HepG2 (cell line): ENCODE results near the gene ZNF483. TPM values are rescaled to one million over a fixed set of nuclear protein-coding genes. Genes with fewer than 3 reads are reported as not detected.

Source experiments
- ATAC-seq: fragments of 200-7000 bp; cut with Tn5 transposase; 3 replicates; pipeline ENCODE4 v1.9.1; 2020; ENCODE audit warnings: mild to moderate bottlenecking, moderate library complexity
- BruUV-seq: library from RNA; stranded (reverse); fragments of 400-500 nt; replicated peaks from 2 replicates; lab custom pipeline; 2021; lab: Mats Ljungman, UMichigan
- CTCF ChIA-PET: fragments of 300-600 bp; formaldehyde crosslinking; extraction: SDS; loops from one replicate; lab custom pipeline; 2021; ENCODE audit warnings: low total read pairs, inconsistent platforms, low intra/inter-chr PET ratio; lab: Yijun Ruan, JAX
- POLR2A ChIA-PET: fragments of 350-600 bp; sonication (Branson Sonifier 250); formaldehyde crosslinking; loops from one replicate; lab custom pipeline; 2020; ENCODE audit warnings: antibody characterized with exemption, inconsistent platforms; lab: Yijun Ruan, JAX
- DNase-seq: peaks from one replicate; pipeline ENCODE4 v3.0.0-alpha.2; 2015; ENCODE audit warnings: low spot score
- FAIRE-seq: peaks from 3 replicates; lab custom pipeline; 2011; peaks lifted over from hg19 to GRCh38; lab: Jason Lieb, UNC
- H2AFZ ChIP-seq: one replicate; pipeline ENCODE4 v1.6.1; 2011; ENCODE audit warnings: low read length, inconsistent platforms
- H3K27ac ChIP-seq: fragments of 300-600 bp; 3 replicates; pipeline ENCODE4 v1.8.0; 2011; ENCODE audit warnings: mixed run types, mild to moderate bottlenecking, mixed read lengths, low read length, inconsistent platforms; ENCODE audit not compliant: insufficient read depth; ENCODE audit errors: extremely low read length
- H3K27me3 ChIP-seq, 2 experiments: fragments of 200-600 bp in 1 of 2; 2 replicates in 1 of 2; 3 replicates in 1 of 2; pipeline versions ENCODE4 v1.6.0 to v1.8.0; 2011; ENCODE audit warnings: low read length in 2 of 2, mild to moderate bottlenecking in 2 of 2, moderate library complexity in 2 of 2, inconsistent platforms in 1 of 2; ENCODE audit not compliant: insufficient read depth in 2 of 2, control insufficient read depth in 1 of 2
- H3K36me3 ChIP-seq, 2 experiments: fragments of 200-600 bp in 1 of 2; replicated peaks in 1 of 2; 2 replicates in 1 of 2; 3 replicates in 1 of 2; pipeline versions ENCODE4 v1.5.1 to v1.8.0; 2011; ENCODE audit warnings: low read length in 2 of 2, inconsistent platforms in 1 of 2; ENCODE audit not compliant: insufficient read depth in 2 of 2, control insufficient read depth in 1 of 2
- H3K4me1 ChIP-seq: 2 replicates; pipeline ENCODE4 v1.5.1; 2012; ENCODE audit warnings: low read length, inconsistent platforms; ENCODE audit not compliant: insufficient read depth
- H3K4me2 ChIP-seq: 2 replicates; pipeline ENCODE4 v1.6.0; 2011; ENCODE audit warnings: low read depth, low read length, inconsistent platforms
- H3K4me3 ChIP-seq, 3 experiments: fragments of 200-600 bp in 1 of 3; sonication (generic), shearing (Covaris generic) in 1 of 3; replicated peaks in 1 of 3; 2 replicates each; pipeline ENCODE4 v1.5.1; 2011 to 2016; ENCODE audit warnings: low read length in 3 of 3, inconsistent platforms in 2 of 3, low read depth in 2 of 3, mild to moderate bottlenecking in 2 of 3, control low read depth in 1 of 3, mixed read lengths in 1 of 3; ENCODE audit not compliant: insufficient read depth in 1 of 3
- H3K79me2 ChIP-seq: one replicate; pipeline ENCODE4 v1.6.1; 2011; ENCODE audit warnings: low read length, inconsistent platforms; ENCODE audit not compliant: insufficient read depth
- H3K9ac ChIP-seq: 2 replicates; pipeline ENCODE4 v1.6.0; 2011; ENCODE audit warnings: mild to moderate bottlenecking, low read depth, low read length, inconsistent platforms; ENCODE audit not compliant: insufficient read depth
- H3K9me3 ChIP-seq: 2 replicates; pipeline ENCODE4 v1.5.1; 2012; ENCODE audit warnings: mild to moderate bottlenecking, low read length
- H4K20me1 ChIP-seq: 2 replicates; pipeline ENCODE4 v1.6.0; 2011; ENCODE audit warnings: inconsistent platforms, mild to moderate bottlenecking, low read length, moderate library complexity; ENCODE audit not compliant: insufficient read depth
- ATRX ChIP-seq: sonication (generic); formaldehyde crosslinking; IDR thresholded peaks from 2 replicates; pipeline ENCODE4 v1.4.0; 2020; ENCODE audit warnings: missing genetic modification reagents, borderline replicate concordance
- CHD4 ChIP-seq: fragments of 200-600 bp; sonication (generic); IDR thresholded peaks from 2 replicates; pipeline ENCODE4 v1.7.0; 2017; ENCODE audit warnings: mild to moderate bottlenecking, low read length, borderline replicate concordance
- FOXP4 ChIP-seq: sonication (generic); formaldehyde crosslinking; IDR thresholded peaks from 2 replicates; pipeline ENCODE4 v1.4.0; 2020; ENCODE audit warnings: missing genetic modification reagents
- GATAD2A ChIP-seq: IDR thresholded peaks from 2 replicates; pipeline ENCODE4 v1.6.1; 2016
- HNRNPLL ChIP-seq: fragments of 200-400 bp; formaldehyde crosslinking; IDR thresholded peaks from 2 replicates; pipeline ENCODE4 v1.6.1; 2017; ENCODE audit warnings: mild to moderate bottlenecking, low read depth, low read length; ENCODE audit not compliant: poor library complexity, severe bottlenecking
- KLF11 ChIP-seq: IDR thresholded peaks from 2 replicates; pipeline ENCODE4 v1.6.1; 2016; ENCODE audit warnings: missing compliant biosample characterization
- MAF1 ChIP-seq: sonication (generic); formaldehyde crosslinking; IDR thresholded peaks from 2 replicates; pipeline ENCODE4 v1.5.0; 2020; ENCODE audit warnings: missing genetic modification reagents, borderline replicate concordance
- MEIS2 ChIP-seq: sonication (generic); formaldehyde crosslinking; IDR thresholded peaks from 2 replicates; pipeline ENCODE4 v1.9.0; 2021; ENCODE audit warnings: mild to moderate bottlenecking, missing genetic modification reagents
- PLRG1 ChIP-seq: fragments of 450-650 bp; conservative IDR thresholded peaks from 2 replicates; pipeline ENCODE4 v1.6.1; 2016
- PRDM15 ChIP-seq: sonication (generic); formaldehyde crosslinking; IDR thresholded peaks from 2 replicates; pipeline ENCODE4 v1.4.0; 2020; ENCODE audit warnings: missing genetic modification reagents
- TBP ChIP-seq: sonication (generic); formaldehyde crosslinking; IDR thresholded peaks from 2 replicates; pipeline ENCODE4 v1.5.0; 2020; ENCODE audit warnings: missing genetic modification reagents
- ZFP37 ChIP-seq: sonication (generic); formaldehyde crosslinking; IDR thresholded peaks from 2 replicates; pipeline ENCODE4 v1.4.0; 2020; ENCODE audit warnings: missing genetic modification reagents, borderline replicate concordance
- ZFP91 ChIP-seq: sonication (generic); formaldehyde crosslinking; IDR thresholded peaks from 2 replicates; pipeline ENCODE4 v1.9.0; 2022; ENCODE audit warnings: missing genetic modification reagents, mild to moderate bottlenecking, borderline replicate concordance
- ZNF501 ChIP-seq: sonication (generic); formaldehyde crosslinking; IDR thresholded peaks from 2 replicates; pipeline ENCODE4 v1.5.1; 2020; ENCODE audit warnings: mild to moderate bottlenecking, moderate library complexity, missing genetic modification reagents
- WGBS: methylation state at CpG from one replicate; pipeline ENCODE4 v1.1.6; 2017; ENCODE audit warnings: low lambda C conversion rate; 5-methylcytosine and 5-hydroxymethylcytosine counted together
- in situ Hi-C: cut with HindIII; loops from 2 replicates; pipeline ENCODE4 v1.10.0; 2017; ENCODE audit warnings: low pct_unique_long_range_greater_than_20kb; ENCODE audit not compliant: extremely low pct_ligation_motif_present
- intact Hi-C: fragments of 100-400 bp; cut with micrococcal nuclease; formaldehyde crosslinking; loops from one replicate; pipeline ENCODE4 v1.10.0; 2022; ENCODE audit not compliant: unreplicated experiment
- polyA plus RNA-seq, 8 experiments: library from polyadenylated mRNA; depleted of rRNA in 3 of 8; stranded (reverse) in 7 of 8; unstranded in 1 of 8; fragments of >200 nt; fragmentation: Illumina TruSeq in 4 of 8; extraction: Trizol in 4 of 8; gene quantifications; 2 replicates each; pipeline versions ENCODE4 v1.2.1 to v1.2.3, GENCODE V29; 2011 to 2016; ENCODE audit warnings: low read depth in 4 of 8, missing spikeins in 1 of 8, mixed read lengths in 1 of 8; ENCODE audit not compliant: insufficient read depth in 1 of 8
- total RNA-seq, 5 experiments: library from RNA; depleted of rRNA; stranded (reverse); fragments of >200 nt; fragmentation: Illumina TruSeq; extraction: Trizol; gene quantifications; 2 replicates each; pipeline ENCODE4 v1.2.3, GENCODE V29; 2016; ENCODE audit warnings: low read depth in 1 of 5

Gene ZNF483
- total and polyA plus RNA-seq, 2 of the 13 experiments (the other 11 are each of a cell fraction or from before 2014, with no cell fraction given): 2.0 to 9.5 TPM

- no peak for TF ChIP-seq GATAD2A (CRISPR knock-in tag)
- no peak for TF ChIP-seq CHD4
- TF ChIP-seq FOXP4 (CRISPR knock-in tag): no peak
- TF ChIP-seq ZFP37 (CRISPR knock-in tag): no peak
- no peak for TF ChIP-seq KLF11 (CRISPR knock-in tag)
- no peak for TF ChIP-seq MEIS2 (CRISPR knock-in tag)
- no peak for TF ChIP-seq TBP (CRISPR knock-in tag)
- no peak for TF ChIP-seq MAF1
- TF ChIP-seq HNRNPLL: no peak
- no peak for TF ChIP-seq ZFP91 (CRISPR knock-in tag)
- no peak for TF ChIP-seq PLRG1
- TF ChIP-seq PRDM15: no peak
- TF ChIP-seq ZNF501: no peak
- TF ChIP-seq ATRX: no peak
- TF ChIP-seq, all 625 proteins: peak for 0
- Histone ChIP-seq H3K4me3 (no peak overlapping the region), H3K27me3 (no peaks in the 10 kb centered on the region), H3K79me2 (no peaks in the 10 kb centered on the region), H4K20me1 (no peaks in the 10 kb centered on the region), H3K4me1 (no peaks in the 10 kb centered on the region), H3K27ac (no peak overlapping the region), H3K9me3 (no peaks in the 10 kb centered on the region), H3K4me2 (no peak overlapping the region), H3K36me3 (peaks cover 0 to 13% of the 10 kb centered on the region in 2 experiments; a peak in 3 of 5 replicates), H2AFZ (no peak overlapping the region), H3K9ac (no peak overlapping the region)
- 95% methylated on average over 4 of the region's 4 CpGs for WGBS
- in situ Hi-C loops: no loop called here
- FAIRE-seq: no peak
- DNase-seq: no peak
- no TSS peak for BruUV-seq
- POLR2A ChIA-PET: no interaction called here
- ATAC-seq: no peak
- intact Hi-C loops: no loop called here
- CTCF ChIA-PET: no interaction called here
These were observed 6.7 kb downstream of the ZNF483 start for GRCh38 chr9:111531716-111532115.
